OCI-LY1 (cell line): ENCODE results near the gene PLXNA2.

ENCODE experiments used
- H2AFZ ChIP-seq: fragments of 200-600 bp; sonication (generic), shearing (Covaris generic); 2 replicates; pipeline ENCODE4 v1.6.0; 2014; ENCODE audit warnings: antibody characterized with exemption, mild to moderate bottlenecking, low read length
- H3F3A ChIP-seq: fragments of 200-600 bp; sonication (generic), shearing (Covaris generic); 2 replicates; pipeline ENCODE4 v1.6.0; 2014; ENCODE audit warnings: mild to moderate bottlenecking, antibody characterized with exemption, low read length, moderate library complexity; ENCODE audit not compliant: insufficient read depth
- H3K27ac ChIP-seq: fragments of 200-600 bp; sonication (generic); 2 replicates; pipeline ENCODE4 v1.5.1; 2014; ENCODE audit warnings: low read length, mixed run types, mild to moderate bottlenecking, low read depth; ENCODE audit not compliant: poor library complexity, severe bottlenecking
- H3K27me3 ChIP-seq: fragments of 200-600 bp; sonication (generic); 2 replicates; pipeline ENCODE4 v1.6.0; 2014; ENCODE audit warnings: antibody characterized with exemption, mild to moderate bottlenecking, low read length, moderate library complexity; ENCODE audit not compliant: insufficient read depth
- H3K36me3 ChIP-seq: fragments of 200-600 bp; sonication (generic); 2 replicates; pipeline ENCODE4 v1.6.1; 2014; ENCODE audit warnings: mild to moderate bottlenecking, antibody characterized with exemption, low read length, moderate library complexity, mixed read lengths; ENCODE audit not compliant: insufficient read depth
- H3K4me1 ChIP-seq: fragments of 200-600 bp; sonication (generic); 2 replicates; pipeline ENCODE4 v1.5.1; 2014; ENCODE audit warnings: mild to moderate bottlenecking, low read length, moderate library complexity; ENCODE audit not compliant: insufficient read depth, severe bottlenecking
- H3K4me2 ChIP-seq: fragments of 200-600 bp; sonication (generic), shearing (Covaris generic); 2 replicates; pipeline ENCODE4 v1.6.1; 2014; ENCODE audit warnings: low read length
- H3K4me3 ChIP-seq: fragments of 200-600 bp; sonication (generic); 2 replicates; pipeline ENCODE4 v1.5.1; 2014; ENCODE audit warnings: low read length, low read depth, mild to moderate bottlenecking, mixed read lengths; ENCODE audit not compliant: poor library complexity, severe bottlenecking
- H3K79me2 ChIP-seq: fragments of 200-600 bp; shearing (Covaris generic); 2 replicates; pipeline ENCODE4 v1.6.1; 2016; ENCODE audit warnings: mixed run types, low read length, mixed read lengths; ENCODE audit not compliant: insufficient read depth
- H3K9ac ChIP-seq: fragments of 200-600 bp; sonication (generic), shearing (Covaris generic); 2 replicates; pipeline ENCODE4 v1.6.1; 2014; ENCODE audit warnings: mild to moderate bottlenecking, low read length, mixed read lengths
- H3K9me2 ChIP-seq: fragments of 200-600 bp; sonication (generic), shearing (Covaris generic); 2 replicates; pipeline ENCODE4 v1.6.1; 2014; ENCODE audit warnings: low read depth, mild to moderate bottlenecking, low read length, mixed read lengths
- H3K9me3 ChIP-seq: fragments of 200-600 bp; shearing (Covaris generic); 2 replicates; pipeline ENCODE4 v1.6.1; 2014; ENCODE audit warnings: low read length, mixed read lengths
- H4K20me1 ChIP-seq: fragments of 200-600 bp; sonication (generic), shearing (Covaris generic); 2 replicates; pipeline ENCODE4 v1.6.0; 2016; ENCODE audit warnings: mild to moderate bottlenecking, low read length; ENCODE audit not compliant: insufficient read depth
- CTCF ChIP-seq: fragments of 200-600 bp; sonication (generic), shearing (Covaris generic); IDR thresholded peaks from 2 replicates; pipeline ENCODE4 v1.5.1; 2017; ENCODE audit warnings: mild to moderate bottlenecking, antibody characterized with exemption, low read length, moderate library complexity, mixed read lengths
- EZH2 ChIP-seq: fragments of 200-600 bp; sonication (generic), shearing (Covaris generic); IDR thresholded peaks from 2 replicates; pipeline ENCODE4 v1.8.0; 2017; ENCODE audit warnings: borderline replicate concordance, mixed run types, mild to moderate bottlenecking, antibody characterized with exemption, low read length, moderate library complexity, mixed read lengths

Gene PLXNA2

GRCh38 chr1:208026880-208027438, 217.2 kb downstream of the PLXNA2 start:
- Histone ChIP-seq H4K20me1 (no peaks in the 10 kb centered on the region), H2AFZ (no peak overlapping the region), H3K9me3 (no peaks in the 10 kb centered on the region), H3K27me3 (no peaks in the 10 kb centered on the region), H3K9ac (no peak overlapping the region), H3K36me3 (no peaks in the 10 kb centered on the region), H3K9me2 (no peaks in the 10 kb centered on the region), H3K4me1 (no peaks in the 10 kb centered on the region), H3K27ac (no peak overlapping the region), H3F3A (no peaks in the 10 kb centered on the region), H3K4me2 (no peak overlapping the region), H3K79me2 (no peaks in the 10 kb centered on the region), H3K4me3 (no peak overlapping the region)
- TF ChIP-seq EZH2 (no peak), CTCF (no peak)

- Histone ChIP-seq H3K4me2 (no peak overlapping the region), H3K9ac (no peak overlapping the region), H4K20me1 (no peaks in the 10 kb centered on the region), H3K9me3 (no peaks in the 10 kb centered on the region), H3K27ac (no peak overlapping the region), H3K9me2 (no peaks in the 10 kb centered on the region), H3K4me1 (no peaks in the 10 kb centered on the region), H3K79me2 (no peaks in the 10 kb centered on the region), H3K36me3 (no peaks in the 10 kb centered on the region), H2AFZ (no peak overlapping the region), H3K27me3 (no peaks in the 10 kb centered on the region), H3K4me3 (no peak overlapping the region), H3F3A (no peaks in the 10 kb centered on the region)
- TF ChIP-seq CTCF (no peak), EZH2 (no peak)
Measured at GRCh38 chr1:208025031-208025430, 219.2 kb downstream of the PLXNA2 start.

- Histone ChIP-seq H3K9me3 (no peaks in the 10 kb centered on the region), H3K9me2 (no peaks in the 10 kb centered on the region), H3K4me3 (no peak overlapping the region), H3K36me3 (no peaks in the 10 kb centered on the region), H3K9ac (no peak overlapping the region), H3K4me2 (no peak overlapping the region), H3K27ac (no peak overlapping the region), H3F3A (no peaks in the 10 kb centered on the region), H3K79me2 (no peaks in the 10 kb centered on the region), H3K4me1 (no peaks in the 10 kb centered on the region), H3K27me3 (no peaks in the 10 kb centered on the region), H4K20me1 (no peaks in the 10 kb centered on the region), H2AFZ (no peak overlapping the region)
- TF ChIP-seq EZH2: no peak
- TF ChIP-seq CTCF: no peak
Measured at GRCh38 chr1:208024406-208024805, 219.8 kb downstream of the PLXNA2 start.
